Ishikawa (cell line): ENCODE results near the gene TMEM178B.

Source experiments
- MAX ChIP-seq: IDR thresholded peaks from 2 replicates; pipeline ENCODE4 v1.6.1; 2012
- RAD21 ChIP-seq: IDR thresholded peaks from 2 replicates; pipeline ENCODE4 v1.6.1; 2012; ENCODE audit warnings: low read depth
- REST ChIP-seq: IDR thresholded peaks from 2 replicates; pipeline ENCODE4 v1.6.1; 2012; ENCODE audit warnings: low read depth, mild to moderate bottlenecking
- TCF12 ChIP-seq: IDR thresholded peaks from 2 replicates; pipeline ENCODE4 v1.6.1; 2012; ENCODE audit warnings: low read depth
- TEAD4 ChIP-seq: IDR thresholded peaks from 2 replicates; pipeline ENCODE4 v1.6.1; 2012

GRCh38 chr7:141478845-141479244 is 405.0 kb downstream of the TMEM178B start:
- TF ChIP-seq RAD21 (no peak), MAX (no peak), REST (no peak), TEAD4 (no peak), TCF12 (no peak)
